ENCODE measurements around the gene SNX20.
A peak's percentile ranks its signal among the peaks of the same experiment; 100 is the strongest.

The SNX20 gene

DNA sequence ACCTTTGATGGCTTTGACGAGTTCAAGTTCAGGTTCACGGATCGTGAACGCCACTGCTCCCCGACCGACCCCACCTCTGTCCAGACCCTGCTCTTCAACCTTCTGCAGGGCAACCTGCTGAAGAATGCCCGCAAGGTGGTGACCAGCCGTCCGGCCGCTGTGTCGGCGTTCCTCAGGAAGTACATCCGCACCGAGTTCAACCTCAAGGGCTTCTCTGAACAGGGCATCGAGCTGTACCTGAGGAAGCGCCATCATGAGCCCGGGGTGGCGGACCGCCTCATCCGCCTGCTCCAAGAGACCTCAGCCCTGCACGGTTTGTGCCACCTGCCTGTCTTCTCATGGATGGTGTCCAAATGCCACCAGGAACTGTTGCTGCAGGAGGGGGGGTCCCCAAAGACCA lies 29.9 kb upstream of the SNX20 start:
- no peak overlapping the region for H3K27ac Mint-ChIP-seq
- H3K36me3 Mint-ChIP-seq (ENCODE audit: low read depth): peaks cover 17% of the 10 kb centered on the region
- no peaks in the 10 kb centered on the region for H3K9me3 Mint-ChIP-seq
- peaks cover 39% of the 10 kb centered on the region for H3K4me1 Mint-ChIP-seq (ENCODE audit: low read depth)
- no peaks in the 10 kb centered on the region for H3K27me3 Mint-ChIP-seq
- no peak for DNase-seq
- no peak overlapping the region for H3K4me3 Mint-ChIP-seq

DNA sequence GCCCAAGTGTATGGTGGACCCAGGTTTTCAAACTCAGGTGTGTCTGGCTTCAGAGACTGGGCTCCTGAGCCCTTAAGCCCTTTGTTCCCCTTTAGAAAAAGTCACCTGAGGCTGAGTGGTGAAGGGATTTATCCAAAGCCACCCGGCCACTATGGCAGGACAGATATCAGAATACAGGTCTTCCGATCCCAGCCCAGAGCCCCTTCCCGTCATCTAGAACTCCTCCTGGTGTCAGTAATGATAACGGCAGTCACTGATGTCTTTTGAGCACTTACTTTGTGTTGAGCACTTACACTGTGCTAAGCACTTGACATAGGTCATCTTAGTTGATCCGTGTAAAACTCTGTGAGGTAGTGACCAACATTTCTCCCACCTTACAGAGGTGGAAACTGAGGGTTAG lies 28.9 kb upstream of the SNX20 start:
- peaks cover 49% of the 10 kb centered on the region for H3K4me1 Mint-ChIP-seq (ENCODE audit: low read depth)
- H3K4me3 Mint-ChIP-seq: no peak overlapping the region
- DNase-seq: no peak
- peaks cover 10% of the 10 kb centered on the region for H3K9me3 Mint-ChIP-seq
- H3K36me3 Mint-ChIP-seq (ENCODE audit: low read depth): peaks cover 26% of the 10 kb centered on the region
- no peaks in the 10 kb centered on the region for H3K27me3 Mint-ChIP-seq
- peak overlapping the region; percentile 90 for H3K27ac Mint-ChIP-seq

DNA sequence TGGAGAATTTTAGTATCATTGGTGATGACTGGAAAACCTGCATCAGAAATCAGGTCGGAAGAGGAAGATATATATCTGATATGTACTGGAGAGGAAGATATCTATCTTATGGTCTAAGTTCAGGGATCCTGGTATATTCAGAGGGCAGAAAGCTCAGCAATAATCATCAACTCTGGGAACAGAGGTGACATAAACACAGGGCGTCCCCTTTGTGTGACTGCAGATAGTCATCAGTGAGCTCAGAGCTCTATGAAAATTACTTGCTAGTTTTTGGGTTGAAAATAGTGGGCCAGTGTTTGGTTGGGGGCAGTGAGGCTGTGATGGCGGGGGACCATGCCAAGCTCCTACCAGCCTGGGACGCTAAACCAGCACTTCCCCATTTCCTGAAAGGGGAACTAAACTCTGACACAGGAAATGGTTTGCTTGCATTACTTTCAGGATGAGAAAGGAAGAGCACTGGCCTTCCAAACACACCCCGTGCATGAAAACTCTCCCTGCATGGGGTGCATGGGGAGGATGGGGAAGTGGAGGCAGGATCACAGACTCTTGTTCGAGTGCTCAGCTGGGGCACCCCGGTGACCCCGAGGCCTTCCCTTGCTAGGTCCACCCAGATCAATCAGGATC lies 28.1 kb upstream of the SNX20 start:
- Mint-ChIP-seq H3K9me3 (peaks cover 13% of the 10 kb centered on the region), H3K4me3 (peak overlapping the region; percentile 48), H3K27me3 (no peaks in the 10 kb centered on the region), H3K36me3 (ENCODE audit: low read depth) (peaks cover 34% of the 10 kb centered on the region), H3K4me1 (ENCODE audit: low read depth) (peaks cover 49% of the 10 kb centered on the region), H3K27ac (peak overlapping the region; percentile 90)
- no peak for DNase-seq

DNA sequence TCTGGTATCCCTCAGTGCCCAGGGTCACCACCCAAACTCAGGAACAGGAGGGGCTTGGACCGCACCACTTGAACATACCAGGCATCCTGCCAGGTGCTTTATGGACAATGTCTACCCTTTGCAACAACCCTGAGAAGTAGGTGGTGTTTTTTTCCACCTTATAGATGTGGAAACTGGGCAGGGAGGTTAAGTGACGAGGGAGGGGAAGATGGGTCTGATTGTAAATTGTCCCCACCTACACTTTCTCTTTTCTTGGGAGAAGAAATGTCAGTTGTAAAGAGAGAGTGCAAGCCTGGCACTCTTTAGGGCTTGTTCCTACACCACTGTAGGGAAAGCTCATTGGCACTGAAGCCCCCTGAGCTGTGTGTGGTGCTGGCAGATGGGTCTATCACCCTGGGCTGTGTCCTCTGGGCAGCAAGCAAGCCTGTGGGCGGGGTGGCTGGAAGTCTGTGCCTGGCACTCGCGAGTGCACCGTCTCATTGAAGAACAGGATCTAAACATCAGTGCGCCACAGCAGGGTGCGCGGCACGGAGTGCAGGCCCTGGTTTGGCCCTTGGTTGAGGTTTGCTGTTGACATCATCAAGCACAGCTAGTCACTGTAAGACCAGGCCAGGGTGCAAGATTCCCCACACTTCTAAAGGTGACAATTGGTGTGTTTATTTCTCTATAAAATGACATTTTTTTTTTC lies 27.4 kb upstream of the SNX20 start:
- peak; percentile 56 for DNase-seq
- H3K4me1 Mint-ChIP-seq (ENCODE audit: low read depth): peaks cover 49% of the 10 kb centered on the region
- H3K27me3 Mint-ChIP-seq: no peaks in the 10 kb centered on the region
- H3K27ac Mint-ChIP-seq: peak overlapping the region; percentile 90
- H3K36me3 Mint-ChIP-seq (ENCODE audit: low read depth): peaks cover 41% of the 10 kb centered on the region
- H3K4me3 Mint-ChIP-seq: peak overlapping the region; percentile 48
- peaks cover 19% of the 10 kb centered on the region for H3K9me3 Mint-ChIP-seq

DNA sequence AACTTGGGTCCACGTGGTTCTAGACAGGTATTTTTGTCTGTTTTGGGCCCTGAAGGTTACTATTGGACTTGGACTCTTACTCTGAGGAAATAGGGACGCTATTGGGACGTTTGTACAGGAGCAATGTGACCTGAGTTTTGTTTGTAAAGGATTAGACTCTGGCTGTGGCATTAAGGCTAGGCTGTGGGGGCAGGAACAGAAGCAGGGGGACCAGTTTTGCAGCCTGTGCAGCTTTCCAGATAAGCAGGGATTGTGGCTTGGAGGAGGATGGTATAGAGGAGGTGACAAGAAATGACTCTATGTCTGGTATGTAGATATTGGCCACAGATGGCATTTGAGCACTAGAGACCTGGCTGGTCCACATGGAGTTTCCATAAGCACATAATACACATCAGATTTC lies 25.1 kb upstream of the SNX20 start:
- H3K4me1 Mint-ChIP-seq (ENCODE audit: low read depth): peaks cover 62% of the 10 kb centered on the region

DNA sequence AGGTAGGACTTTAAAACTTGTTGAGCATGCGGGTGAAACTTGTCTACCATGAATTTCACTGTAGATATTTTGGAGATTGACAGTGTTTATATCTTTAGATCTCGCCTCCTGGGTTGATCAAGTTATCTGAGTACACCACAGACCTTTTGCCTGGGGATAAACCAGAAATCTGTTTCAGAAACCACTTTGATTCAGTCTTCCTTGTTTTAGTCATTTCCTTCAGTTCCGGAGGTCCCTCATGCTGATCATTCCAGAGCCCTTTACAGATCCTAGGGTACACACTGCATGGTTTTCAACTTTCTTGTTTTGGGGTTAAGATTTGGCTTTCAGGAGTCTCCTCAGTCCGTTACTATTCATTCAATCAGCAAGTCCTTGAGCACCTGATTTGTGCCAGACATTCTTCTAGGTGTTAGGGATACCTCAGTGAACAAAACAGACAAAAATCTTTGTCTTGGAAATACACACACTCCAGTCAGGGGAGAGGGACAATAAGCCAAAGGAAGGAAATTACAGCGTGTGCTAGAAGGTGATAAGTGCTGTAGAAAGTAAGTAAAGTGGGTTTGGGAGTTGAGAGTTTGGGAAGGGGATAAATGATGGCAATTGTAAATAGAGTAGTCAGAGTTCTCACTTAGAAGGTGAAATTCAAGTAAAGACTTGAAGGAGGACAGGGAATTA lies 24.5 kb upstream of the SNX20 start:
- Mint-ChIP-seq H3K27me3 (no peaks in the 10 kb centered on the region), H3K4me3 (no peak overlapping the region), H3K9me3 (peaks cover 19% of the 10 kb centered on the region), H3K27ac (no peak overlapping the region), H3K4me1 (ENCODE audit: low read depth) (peaks cover 68% of the 10 kb centered on the region), H3K36me3 (ENCODE audit: low read depth) (peaks cover 45% of the 10 kb centered on the region)
- DNase-seq: no peak

More for the DNA sequence above, 25.1 kb upstream of the SNX20 start:
- Mint-ChIP-seq H3K27ac (no peak overlapping the region), H3K27me3 (no peaks in the 10 kb centered on the region), H3K36me3 (ENCODE audit: low read depth) (peaks cover 43% of the 10 kb centered on the region), H3K9me3 (peaks cover 19% of the 10 kb centered on the region), H3K4me3 (no peak overlapping the region)
- no peak for DNase-seq

DNA sequence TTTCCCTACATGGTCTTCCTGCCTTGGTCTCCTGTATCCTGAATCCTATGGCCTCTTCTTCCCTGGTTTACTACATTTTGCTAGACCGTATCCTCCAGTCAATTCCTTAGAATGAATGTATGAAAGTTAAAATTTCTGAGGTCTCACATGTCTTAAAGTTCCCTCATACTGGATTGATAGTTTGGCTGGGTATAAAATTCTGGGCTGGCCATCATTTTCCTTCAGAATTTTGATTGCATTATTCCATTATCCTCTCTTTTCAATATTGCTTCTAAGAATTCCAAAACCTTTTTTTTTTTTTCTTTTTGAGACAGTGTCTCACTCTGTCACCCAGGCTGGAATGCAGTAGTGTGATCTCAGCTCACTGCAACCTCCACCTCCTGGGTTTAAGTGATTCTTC lies 23.1 kb upstream of the SNX20 start:
- no peaks in the 10 kb centered on the region for H3K27me3 Mint-ChIP-seq
- DNase-seq: no peak
- H3K36me3 Mint-ChIP-seq (ENCODE audit: low read depth): peaks cover 51% of the 10 kb centered on the region
- no peak overlapping the region for H3K27ac Mint-ChIP-seq
- no peak overlapping the region for H3K4me3 Mint-ChIP-seq
- peaks cover 72% of the 10 kb centered on the region for H3K4me1 Mint-ChIP-seq (ENCODE audit: low read depth)
- peaks cover 19% of the 10 kb centered on the region for H3K9me3 Mint-ChIP-seq

DNA sequence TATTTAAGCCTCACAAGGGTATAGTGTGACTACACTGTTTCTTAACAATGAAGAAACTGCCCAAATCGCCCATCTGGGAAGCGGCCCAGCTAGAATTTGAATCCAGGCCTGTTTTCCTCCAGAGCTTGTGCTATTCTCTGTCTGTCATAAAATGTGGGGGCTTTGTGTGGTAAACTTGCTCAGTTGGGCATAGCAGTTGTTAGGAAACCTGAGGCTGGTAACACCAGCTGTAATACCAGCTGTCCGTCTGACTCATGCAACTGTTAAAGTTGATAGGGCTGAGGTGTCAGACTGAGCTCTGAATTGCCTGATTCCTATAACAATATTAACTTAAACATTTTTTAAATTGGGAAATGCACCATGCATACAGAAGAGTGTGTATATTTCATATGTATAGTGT lies 21.6 kb upstream of the SNX20 start:
- peaks cover 53% of the 10 kb centered on the region for H3K36me3 Mint-ChIP-seq (ENCODE audit: low read depth)
- H3K27ac Mint-ChIP-seq: no peak overlapping the region
- peaks cover 19% of the 10 kb centered on the region for H3K9me3 Mint-ChIP-seq
- H3K27me3 Mint-ChIP-seq: no peaks in the 10 kb centered on the region
- peaks cover 72% of the 10 kb centered on the region for H3K4me1 Mint-ChIP-seq (ENCODE audit: low read depth)
- peak; percentile 28 for DNase-seq
- no peak overlapping the region for H3K4me3 Mint-ChIP-seq

DNA sequence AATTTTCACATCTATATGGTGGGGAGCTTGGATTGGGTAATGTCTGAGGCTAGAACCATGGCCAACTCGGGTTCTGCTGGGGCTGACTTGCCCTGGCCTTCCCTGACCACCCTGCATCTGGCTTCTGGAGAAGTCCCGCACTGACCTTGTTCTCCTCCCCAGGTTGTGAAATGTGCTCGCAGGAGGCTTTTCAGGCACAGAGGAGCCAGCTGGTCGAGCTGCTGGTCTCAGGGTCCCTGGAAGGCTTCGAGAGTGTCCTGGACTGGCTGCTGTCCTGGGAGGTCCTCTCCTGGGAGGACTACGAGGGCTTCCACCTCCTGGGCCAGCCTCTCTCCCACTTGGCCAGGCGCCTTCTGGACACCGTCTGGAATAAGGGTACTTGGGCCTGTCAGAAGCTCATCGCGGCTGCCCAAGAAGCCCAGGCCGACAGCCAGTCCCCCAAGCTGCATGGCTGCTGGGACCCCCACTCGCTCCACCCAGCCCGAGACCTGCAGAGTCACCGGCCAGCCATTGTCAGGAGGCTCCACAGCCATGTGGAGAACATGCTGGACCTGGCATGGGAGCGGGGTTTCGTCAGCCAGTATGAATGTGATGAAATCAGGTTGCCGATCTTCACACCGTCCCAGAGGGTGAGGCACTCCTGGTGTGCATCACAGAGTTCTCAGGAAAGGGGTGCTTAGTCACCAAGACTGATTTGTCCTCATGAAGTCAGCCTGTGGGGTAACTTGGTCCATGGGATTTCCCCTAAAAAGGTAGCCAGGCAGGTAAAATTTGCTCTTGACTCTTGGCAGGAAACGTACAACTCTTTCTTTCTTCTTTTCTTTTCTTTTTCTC lies 18.4 kb upstream of the SNX20 start:
- peaks cover 7% of the 10 kb centered on the region for H3K9me3 Mint-ChIP-seq
- peaks cover 36% of the 10 kb centered on the region for H3K36me3 Mint-ChIP-seq (ENCODE audit: low read depth)
- no peaks in the 10 kb centered on the region for H3K27me3 Mint-ChIP-seq
- H3K4me1 Mint-ChIP-seq (ENCODE audit: low read depth): peaks cover 80% of the 10 kb centered on the region
- DNase-seq: peak; percentile 75
- peak overlapping the region; percentile 74 for H3K4me3 Mint-ChIP-seq
- H3K27ac Mint-ChIP-seq: peak overlapping the region; percentile 93

DNA sequence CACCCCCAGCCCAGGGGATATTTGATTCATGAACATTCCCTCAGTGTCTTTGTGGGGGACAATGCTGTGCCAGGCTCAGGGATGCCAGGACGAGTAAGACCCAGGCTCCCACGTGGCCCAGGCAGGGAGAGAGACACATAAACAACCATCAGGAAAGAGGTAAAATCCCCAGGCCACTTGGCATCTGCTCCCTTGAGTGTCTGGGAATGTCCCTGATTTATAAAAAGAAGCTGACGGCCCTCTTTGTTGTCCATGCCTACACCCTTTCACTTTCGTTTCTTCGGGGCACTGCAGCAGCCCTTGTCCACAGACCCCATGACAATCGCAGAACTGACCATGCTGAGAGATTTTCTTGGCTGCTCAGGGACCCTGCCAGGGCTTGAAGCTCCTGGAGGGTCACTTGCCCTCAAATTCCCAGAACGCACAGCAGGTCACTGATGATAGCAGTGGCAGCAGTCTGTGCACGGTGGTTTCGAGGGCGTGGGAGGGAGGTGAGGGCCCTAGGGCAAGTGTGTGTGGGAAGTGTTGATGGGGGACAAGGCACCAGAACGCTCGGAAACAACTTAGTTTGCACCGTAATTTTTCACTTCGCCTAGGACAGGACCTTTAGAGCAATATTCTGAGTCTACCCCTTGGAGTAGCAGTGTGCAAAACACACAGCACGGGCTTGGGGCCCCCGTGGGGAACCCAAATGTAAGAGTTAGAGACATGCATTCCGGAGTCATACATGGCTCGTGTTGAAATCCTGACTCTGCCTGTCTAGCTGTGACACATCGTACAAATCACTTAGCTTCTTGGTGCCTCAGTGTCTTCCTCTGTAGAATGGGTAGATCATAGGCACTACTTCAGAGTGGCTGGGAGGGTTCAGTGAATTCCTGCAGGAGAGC lies 17.0 kb upstream of the SNX20 start:
- Mint-ChIP-seq H3K4me1 (ENCODE audit: low read depth) (peaks cover 88% of the 10 kb centered on the region), H3K27ac (peak overlapping the region; percentile 93), H3K4me3 (peak overlapping the region; percentile 74), H3K27me3 (no peaks in the 10 kb centered on the region), H3K9me3 (no peaks in the 10 kb centered on the region), H3K36me3 (ENCODE audit: low read depth) (peaks cover 26% of the 10 kb centered on the region)
- peak; percentile 79 for DNase-seq

DNA sequence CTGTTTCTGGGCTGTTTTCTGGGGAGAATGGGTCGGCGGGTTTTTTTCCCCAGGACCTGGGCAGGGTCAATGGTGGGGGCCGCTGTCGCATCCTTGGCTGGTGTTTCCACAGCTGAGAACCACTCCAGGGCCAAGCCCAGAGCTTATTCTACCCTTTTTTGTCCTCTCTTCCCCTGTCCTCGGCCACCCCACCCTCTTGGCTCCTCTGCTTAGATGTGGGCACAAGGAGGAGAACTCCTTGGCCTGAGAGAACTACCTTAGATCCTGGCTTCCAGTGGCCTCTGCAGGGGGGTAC lies 16.3 kb upstream of the SNX20 start:
- Mint-ChIP-seq H3K27ac (peak overlapping the region; percentile 93), H3K36me3 (ENCODE audit: low read depth) (peaks cover 21% of the 10 kb centered on the region), H3K27me3 (no peaks in the 10 kb centered on the region), H3K9me3 (no peaks in the 10 kb centered on the region), H3K4me3 (peak overlapping the region; percentile 74), H3K4me1 (ENCODE audit: low read depth) (peaks cover 86% of the 10 kb centered on the region)
- no peak for DNase-seq

DNA sequence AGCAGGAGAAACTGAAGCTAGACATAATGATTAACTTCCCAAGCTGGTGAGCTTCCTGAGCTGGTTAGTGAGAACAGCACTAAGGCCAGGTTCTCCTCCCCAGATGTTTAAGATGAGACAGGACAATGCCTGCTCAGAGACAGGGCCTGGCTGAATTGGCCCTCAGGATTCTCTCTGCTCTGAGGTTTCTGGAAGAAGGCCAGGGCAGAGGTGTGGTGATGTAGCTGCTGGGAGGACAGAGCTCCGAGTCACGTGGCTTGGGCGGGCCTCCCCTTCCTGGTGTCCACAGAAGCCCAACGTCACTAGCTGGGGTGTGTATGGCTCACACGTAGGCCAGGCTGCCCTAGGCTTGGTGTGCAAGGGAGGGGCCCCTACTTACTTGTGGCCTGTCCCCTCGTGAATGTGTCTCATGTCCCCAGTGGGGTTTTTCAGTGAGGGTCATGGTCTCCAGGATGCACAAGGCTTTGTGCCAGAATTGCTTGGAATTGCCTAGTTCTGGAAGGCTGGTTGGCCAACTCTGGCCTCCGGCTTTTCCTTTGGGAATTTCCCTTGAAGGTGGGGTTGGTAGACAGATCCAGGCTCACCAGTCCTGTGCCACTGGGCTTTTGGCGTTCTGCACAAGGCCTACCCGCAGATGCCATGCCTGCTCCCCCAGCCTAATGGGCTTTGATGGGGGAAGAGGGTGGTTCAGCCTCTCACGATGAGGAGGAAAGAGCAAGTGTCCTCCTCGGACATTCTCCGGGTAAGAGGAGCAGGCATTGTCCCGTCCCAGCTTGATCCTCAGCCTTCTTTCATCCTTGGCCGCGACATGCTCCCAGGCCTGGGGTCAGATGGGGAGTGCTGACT lies 15.7 kb upstream of the SNX20 start:
- no peaks in the 10 kb centered on the region for H3K27me3 Mint-ChIP-seq
- DNase-seq: peak; percentile 67
- peak overlapping the region; percentile 93 for H3K27ac Mint-ChIP-seq
- H3K4me1 Mint-ChIP-seq (ENCODE audit: low read depth): peaks cover 86% of the 10 kb centered on the region
- H3K4me3 Mint-ChIP-seq: peak overlapping the region; percentile 74
- no peaks in the 10 kb centered on the region for H3K9me3 Mint-ChIP-seq
- H3K36me3 Mint-ChIP-seq (ENCODE audit: low read depth): peaks cover 21% of the 10 kb centered on the region

DNA sequence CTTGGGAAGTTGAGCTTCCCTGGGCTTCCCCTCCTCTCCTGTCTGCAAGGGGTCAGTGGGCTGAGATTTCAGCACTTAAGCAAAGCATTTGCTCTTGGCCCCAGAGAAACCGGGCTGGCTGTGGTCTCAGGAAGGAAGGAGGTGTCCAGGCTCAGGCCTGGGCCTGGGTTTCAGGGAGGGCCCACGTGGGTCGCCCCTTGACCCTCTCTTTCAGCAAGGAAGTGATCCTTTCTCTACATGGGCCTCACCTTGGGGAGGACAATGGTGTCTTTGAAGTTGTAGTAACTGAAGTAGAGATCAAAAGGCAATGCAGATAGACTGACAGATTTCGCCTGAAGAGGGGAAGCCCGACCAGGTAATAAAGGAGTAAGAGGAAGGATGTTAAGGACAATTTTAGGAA lies 15.0 kb upstream of the SNX20 start:
- no peaks in the 10 kb centered on the region for H3K27me3 Mint-ChIP-seq
- peak overlapping the region; percentile 45 for H3K27ac Mint-ChIP-seq
- H3K36me3 Mint-ChIP-seq (ENCODE audit: low read depth): peaks cover 15% of the 10 kb centered on the region
- H3K9me3 Mint-ChIP-seq: no peaks in the 10 kb centered on the region
- no peak overlapping the region for H3K4me3 Mint-ChIP-seq
- H3K4me1 Mint-ChIP-seq (ENCODE audit: low read depth): peaks cover 81% of the 10 kb centered on the region
- DNase-seq: peak; percentile 38
